Measurements from ENCODE around the gene RAB44.
"Not testable (repeated sequence)": the region's sequence is repeated elsewhere in the genome, so short reads cannot be mapped to it uniquely, and the experiment has no call there.

RAB44 gene

DNA sequence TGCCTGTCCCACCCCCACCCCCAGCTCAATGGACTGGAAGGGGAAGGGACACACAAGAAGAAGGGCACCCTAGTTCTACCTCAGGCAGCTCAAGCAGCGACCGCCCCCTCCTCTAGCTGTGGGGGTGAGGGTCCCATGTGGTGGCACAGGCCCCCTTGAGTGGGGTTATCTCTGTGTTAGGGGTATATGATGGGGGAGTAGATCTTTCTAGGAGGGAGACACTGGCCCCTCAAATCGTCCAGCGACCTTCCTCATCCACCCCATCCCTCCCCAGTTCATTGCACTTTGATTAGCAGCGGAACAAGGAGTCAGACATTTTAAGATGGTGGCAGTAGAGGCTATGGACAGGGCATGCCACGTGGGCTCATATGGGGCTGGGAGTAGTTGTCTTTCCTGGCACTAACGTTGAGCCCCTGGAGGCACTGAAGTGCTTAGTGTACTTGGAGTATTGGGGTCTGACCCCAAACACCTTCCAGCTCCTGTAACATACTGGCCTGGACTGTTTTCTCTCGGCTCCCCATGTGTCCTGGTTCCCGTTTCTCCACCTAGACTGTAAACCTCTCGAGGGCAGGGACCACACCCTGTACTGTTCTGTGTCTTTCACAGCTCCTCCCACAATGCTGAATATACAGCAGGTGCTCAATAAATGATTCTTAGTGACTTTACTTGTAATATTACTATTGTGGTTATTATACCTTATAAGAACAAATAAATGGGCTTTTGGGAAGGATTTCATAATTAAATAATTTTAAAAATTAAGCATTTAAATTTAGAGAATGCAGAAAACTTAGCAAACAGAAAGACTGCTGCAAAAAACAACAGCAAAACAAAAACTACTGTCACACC is 10.7 kb upstream of the RAB44 start:
- DNase-seq (ENCODE audit: low read depth in 2 of 2): no peak

DNA sequence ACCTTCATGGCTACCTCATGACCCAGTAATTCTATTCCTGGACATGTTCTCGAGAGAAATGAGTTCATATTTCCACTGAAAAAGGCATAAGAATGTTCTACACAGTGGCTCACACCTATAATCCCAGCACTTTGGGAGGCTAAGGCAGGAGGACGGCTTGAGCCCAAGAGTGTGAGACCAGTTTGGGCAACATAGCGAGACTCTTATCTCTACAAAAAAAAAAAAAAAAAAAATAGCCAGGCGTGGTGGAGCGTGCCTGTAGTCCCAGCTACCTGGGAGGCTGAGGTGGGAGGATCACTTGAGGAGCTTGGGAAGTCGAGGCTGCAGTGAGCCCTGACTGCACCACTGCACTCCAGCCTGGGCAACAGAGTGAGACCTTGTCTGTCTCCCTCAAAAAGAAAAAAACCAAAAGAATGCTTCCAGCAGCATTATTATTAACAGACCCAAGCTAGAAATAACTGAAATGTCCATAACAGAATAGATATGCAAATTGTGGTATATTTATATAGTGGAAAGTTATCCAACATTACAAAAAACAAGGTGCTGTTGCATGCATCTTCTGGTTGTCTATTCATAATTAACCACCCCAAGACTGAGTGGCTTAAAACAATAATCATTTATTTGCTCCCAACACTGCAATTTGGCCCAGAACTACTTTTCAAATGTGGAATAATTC is 9.4 kb upstream of the RAB44 start:
- DNase-seq (ENCODE audit: low read depth in 2 of 2): no peak

DNA sequence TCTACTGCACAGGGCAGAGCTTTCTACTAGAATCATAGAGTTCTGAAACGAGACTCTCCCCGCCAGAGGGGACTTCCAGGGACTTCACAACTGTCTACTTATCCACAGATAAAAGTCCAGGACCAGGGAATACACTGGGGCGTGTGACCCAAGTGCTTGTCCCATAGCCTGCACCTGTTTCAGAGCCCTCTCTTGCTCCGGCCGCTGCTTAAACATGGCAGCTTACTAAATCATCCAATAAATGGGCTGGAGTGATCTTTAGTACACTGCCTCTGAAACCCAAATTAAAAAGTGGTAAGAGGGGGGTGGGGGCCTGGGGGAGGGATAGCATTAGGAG is 8.9 kb upstream of the RAB44 start:
- no peak for DNase-seq (ENCODE audit: low read depth in 2 of 2)

DNA sequence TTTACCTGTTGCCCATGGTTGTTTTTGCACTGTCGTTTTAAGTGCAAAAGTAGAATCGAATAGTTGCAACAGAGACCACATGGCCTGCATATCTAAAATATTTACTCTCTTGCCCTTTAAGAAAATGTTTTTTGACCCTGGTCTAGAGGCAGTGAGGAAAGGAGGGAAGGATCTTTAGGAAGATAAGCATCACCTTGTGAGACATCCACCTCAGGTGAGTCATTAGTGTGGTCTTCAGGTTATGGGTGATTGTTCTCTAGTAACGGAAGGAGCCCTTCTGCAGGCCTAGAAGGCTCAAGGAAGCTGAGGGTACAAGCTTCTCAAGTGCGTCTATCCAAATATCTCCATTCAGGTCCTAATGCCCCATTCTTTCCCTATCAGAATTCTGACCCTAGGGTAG is 6.6 kb upstream of the RAB44 start:
- DNase-seq (ENCODE audit: low read depth in 2 of 2): no peak

DNA sequence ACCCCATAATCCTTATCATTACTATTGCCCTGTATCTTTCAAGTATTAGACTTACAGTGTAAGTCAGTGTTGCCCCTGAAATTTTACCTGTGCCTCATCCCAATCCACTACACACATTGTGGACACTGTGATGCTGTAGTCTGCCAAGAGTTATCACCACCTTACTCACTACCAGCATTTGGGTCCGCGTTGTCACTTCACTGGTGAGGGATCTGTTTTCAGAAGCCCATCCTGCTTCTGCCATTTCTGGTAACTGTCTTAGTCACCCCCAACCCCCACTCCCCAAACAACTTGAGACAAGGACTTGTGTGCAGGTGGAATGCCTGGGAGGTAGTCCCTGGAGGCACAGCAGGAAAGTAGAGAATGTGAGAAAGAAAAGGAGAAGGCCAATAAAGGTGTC is 6.0 kb upstream of the RAB44 start:
- no peak for DNase-seq (ENCODE audit: low read depth in 2 of 2)

DNA sequence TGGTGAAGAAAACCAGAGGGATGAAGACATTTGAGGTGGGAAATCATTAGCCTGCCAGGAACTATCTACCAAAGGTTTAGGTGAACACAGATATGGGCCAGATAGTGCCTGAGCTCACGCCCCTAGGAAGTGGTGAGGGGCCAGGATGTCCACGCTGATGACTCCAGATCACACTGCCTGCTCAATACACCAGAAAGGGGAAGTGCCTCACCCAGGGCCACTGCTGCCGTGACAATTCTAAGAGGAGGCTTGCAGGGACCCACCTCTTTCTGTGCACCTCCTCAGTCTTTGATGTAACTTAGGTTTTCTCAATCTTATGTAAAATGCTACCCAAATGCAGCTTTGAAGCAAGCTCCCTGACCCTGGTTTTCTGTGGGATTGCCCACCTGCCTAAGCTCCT is 5.4 kb upstream of the RAB44 start:
- DNase-seq (ENCODE audit: low read depth in 2 of 2): no peak

DNA sequence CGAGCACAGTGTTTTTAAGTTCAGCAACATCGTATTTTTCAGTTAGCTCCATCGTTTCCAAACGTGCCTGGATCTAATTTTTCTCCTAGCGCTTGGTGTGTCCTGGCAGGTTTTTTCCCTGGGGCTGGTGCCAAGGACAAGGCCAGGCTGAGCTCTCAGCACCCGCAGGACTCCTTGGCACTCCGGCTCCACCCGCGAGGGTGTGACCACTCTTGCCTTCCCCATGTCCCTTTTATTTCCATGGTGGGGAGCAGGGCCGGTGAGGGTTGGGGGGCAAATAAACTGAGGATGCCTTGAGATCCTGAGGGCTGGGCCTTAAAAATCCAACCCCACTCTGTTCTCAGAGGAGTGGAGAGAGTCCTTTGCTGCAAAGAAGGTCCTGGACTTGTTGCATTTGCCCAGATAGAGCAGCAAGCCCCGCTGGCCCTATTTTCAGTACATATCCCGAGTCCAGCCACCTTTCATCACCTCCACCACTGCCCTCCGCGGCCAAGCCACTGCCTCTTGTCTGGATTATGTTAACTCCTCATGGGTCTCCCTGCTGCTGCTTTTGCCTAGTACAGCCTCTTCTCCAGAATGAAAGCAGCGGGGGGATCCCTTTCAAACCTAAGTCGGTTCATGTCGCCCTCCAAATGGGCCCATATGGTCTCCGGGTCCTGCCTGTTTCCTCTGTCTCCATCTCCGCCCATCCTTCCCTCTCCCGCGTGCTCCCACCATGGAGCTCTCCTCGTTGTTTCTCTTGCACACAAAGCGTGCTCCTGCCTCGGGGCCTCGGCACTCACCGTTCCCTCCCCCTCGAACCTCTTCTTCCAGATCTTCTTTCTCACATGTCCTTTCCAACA is 4.5 kb upstream of the RAB44 start:
- no peak for DNase-seq (ENCODE audit: low read depth in 2 of 2)

DNA sequence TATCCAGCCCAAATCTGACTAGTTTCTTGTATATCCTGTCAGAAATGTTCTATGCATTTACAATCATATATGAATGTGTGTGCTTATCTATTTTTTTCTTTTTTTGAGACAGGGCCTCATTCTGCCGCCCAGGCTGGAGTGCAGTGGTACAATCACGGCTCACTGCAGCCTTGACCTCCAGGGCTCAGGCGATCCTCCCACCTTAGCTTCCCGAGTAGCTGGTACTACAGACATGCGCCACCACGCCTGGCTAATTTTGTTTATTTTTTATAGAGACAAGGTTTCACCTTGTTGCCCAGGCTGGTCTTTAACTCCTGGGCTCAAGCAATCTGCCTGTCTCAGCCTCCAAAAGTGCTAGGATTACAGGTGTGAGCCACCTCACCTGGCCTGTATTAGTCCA is 3.0 kb upstream of the RAB44 start:
- no peak for DNase-seq (ENCODE audit: low read depth in 2 of 2)

DNA sequence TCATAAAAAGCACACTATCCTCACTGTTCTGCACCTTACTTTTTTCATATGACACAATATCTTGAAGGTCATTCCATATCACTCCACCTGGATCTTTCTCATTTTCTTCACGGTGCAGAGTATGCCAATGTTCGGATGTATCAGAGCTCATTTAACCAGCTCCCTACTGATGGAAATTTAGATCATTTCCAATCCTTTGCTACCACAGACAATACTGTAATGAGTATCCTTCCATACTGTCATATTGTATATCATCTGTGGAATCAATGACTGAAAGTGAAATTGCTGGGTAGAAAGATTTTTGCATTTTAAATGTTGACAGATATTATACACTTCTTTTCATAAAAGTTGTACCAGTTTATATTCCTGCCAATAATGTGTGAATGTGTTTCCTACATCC is 2.2 kb upstream of the RAB44 start:
- no peak for DNase-seq (ENCODE audit: low read depth in 2 of 2)

DNA sequence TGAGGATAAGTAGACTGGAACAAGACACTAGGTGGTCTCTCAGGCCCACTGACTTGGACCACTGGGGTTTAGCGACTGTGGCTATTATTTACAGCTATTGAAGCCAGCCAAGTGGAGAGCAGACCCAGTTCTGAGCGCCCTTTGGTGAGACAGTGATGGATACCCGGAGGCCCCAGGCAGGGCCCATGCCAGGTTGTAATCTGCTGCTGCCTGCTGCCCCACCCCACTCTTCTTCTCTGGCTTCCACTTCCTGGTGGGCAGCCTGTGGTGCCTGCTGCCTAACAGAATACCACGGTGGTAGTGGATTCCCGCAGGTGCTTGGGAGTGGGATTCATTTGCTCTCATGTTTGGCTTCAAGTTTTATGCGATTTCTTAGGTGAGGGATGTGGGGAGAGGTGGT is 570 bp downstream of the RAB44 start:
- DNase-seq (ENCODE audit: low read depth in 2 of 2): no peak

DNA sequence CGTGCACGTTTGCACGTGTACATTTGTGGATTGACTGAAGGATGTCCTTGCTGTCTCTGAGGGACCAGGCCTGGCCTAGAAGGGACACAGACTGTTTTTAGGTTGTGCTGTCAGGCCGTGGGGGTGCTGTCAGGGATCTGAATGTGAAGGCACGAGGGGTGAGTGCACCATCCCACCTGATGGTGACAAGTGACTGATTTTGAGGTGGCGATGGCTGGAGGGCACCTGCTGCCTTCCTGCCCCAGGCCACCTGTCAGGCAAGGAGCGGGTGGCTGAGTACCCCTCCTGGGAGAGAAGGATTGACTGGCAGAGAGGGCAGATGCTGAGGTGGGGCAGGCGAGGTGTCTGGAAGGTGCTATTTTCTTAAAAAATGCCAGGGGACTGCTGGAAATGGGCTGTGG is 1.2 kb downstream of the RAB44 start:
- DNase-seq (ENCODE audit: low read depth in 2 of 2): no peak

DNA sequence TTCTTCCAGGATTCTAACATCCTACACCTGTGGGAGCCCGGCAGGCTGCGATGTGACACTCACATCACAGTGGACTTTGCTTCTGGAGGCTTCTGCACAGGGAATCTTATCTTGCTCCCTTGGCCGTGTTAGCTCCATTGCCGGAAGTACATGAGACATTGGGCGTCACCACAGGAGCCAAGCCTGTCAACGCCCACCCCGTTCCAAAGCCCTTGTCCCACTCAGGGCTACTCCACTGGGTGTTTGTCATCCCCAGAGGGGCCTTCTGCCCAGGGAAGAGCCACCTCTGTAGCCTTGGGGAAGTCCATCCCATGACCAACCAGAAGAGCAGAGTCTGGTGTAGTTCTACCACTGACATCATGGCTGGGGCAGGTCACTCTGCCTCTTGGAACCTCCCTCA is 1.7 kb downstream of the RAB44 start:
- DNase-seq (ENCODE audit: low read depth in 2 of 2): no peak

DNA sequence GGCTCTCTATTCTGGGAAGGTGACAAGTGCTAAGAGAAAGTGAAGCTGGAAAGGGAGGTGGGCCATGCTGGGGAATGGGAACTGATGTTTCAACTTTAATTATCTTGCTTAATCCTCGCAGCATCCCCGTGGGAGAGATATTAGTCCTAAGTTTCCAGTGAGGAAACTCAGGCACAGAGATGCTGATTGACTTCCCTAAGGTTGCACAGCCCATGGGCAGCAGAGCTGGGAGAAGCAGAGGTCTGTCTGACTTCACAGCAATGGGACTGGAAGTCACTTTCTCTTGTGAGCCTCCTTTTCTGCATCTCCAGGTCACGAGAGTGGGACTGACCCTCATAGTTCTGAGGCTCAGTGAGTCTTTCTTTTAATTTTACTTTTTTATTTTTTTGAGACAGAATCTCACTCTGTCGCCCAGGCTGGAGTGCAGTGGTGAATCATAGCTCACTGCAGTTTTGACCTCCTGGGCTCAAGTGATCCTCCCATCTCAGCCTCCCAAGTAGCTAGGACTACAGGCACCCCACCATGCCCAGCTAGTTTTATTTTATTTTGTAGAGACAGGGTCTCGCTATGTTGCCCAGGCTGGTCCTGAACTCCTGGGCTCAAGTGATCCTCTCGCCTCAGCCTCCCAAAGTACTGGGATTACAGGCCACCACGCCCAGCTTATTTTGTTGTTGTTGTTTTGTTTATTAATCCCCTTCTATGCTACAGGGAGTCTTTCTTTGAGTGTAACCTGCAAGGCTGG is 2.6 kb downstream of the RAB44 start:
- no peak for DNase-seq (ENCODE audit: low read depth in 2 of 2)

DNA sequence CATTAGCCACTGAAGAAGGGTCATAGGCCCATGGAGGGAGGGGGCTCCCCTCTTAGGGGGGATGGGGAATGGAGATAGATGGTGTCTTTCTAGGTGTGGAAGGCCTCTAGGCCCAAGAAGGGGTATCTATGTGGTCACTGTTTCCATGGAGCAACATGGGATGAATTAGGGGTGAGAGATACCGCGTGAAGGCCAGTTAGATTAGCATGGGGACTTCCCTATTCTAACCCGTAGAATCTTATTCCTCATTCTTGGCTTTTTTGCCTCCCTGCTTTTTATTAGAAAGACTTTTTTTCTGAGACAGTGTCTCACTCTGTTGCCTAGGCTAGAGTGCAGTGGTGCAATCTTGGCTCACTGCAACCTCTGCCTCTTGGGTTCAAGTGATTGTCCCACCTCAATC is 3.2 kb downstream of the RAB44 start:
- DNase-seq (ENCODE audit: low read depth in 2 of 2): no peak

DNA sequence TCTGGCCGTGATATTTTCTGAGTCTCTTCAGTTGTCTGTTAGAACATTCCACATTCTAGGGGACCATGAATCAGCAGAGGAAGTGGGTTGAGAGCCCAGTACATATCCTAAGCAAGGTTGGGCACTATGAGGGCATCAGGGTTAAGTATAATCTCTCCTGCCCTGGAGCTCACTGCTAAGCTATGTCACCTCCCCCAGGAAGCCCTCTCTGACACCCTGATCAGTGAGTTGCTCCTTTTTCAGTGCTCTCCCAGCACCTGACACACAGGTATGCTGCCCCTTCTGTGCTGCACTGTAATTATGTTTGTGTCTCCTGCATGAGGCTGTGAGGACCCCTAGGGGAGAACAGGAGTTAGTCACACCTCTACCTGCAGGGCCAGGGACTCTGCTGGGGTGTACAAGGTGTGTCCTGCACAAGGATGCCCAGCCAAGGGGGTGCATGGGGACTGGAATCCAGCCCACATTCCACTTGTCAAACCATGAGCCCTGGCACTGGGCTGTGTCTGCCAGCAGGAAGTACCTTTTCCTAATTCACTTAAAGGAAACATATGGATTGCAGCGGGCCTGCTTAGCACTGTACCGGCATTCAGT is 3.9 kb downstream of the RAB44 start:
- no peak for DNase-seq (ENCODE audit: low read depth in 2 of 2)

DNA sequence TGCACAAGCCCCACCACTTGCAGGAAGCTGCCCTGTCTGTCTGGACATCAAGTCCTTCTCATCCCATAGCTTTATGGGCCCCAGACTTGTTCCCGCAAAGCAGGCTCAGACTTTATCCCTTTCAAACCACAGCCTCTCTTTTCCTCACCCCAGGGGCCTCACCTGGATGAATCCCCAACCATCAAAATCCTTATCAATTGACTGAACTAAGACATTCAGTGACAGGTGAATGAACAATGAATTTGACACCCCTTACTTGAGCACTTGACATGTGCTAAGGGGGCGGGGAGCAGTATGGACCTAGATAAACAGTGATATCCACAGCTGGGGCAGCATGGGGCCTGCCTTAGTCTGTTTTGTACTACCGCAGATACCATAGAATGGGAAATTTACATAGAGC is 5.0 kb downstream of the RAB44 start:
- DNase-seq (ENCODE audit: low read depth in 2 of 2): no peak

DNA sequence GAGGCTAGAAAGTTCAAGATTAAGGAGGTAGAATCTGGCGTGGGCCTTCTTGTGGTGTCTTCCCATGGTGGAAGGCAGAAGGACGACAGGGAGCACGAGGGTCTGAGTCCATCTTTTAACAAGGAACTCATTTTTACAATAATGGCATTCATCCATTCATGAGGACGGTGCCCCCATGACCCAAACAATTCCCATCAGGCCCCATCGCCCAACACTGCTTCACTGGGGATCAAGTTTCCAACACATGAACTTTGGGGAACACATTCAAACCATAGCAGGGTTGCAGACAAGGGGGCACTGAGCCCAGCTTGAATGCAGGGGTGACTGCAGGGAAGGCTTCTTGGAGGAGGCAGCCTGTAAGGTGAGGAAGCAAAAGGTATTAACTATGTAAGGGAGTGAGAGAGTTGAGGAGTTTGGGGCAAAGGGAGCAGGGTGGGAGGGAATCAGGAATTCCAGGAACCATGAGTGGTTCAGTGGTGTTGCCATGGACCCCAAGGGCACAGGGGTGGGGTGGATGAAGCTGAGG is 5.5 kb downstream of the RAB44 start:
- DNase-seq (ENCODE audit: low read depth in 2 of 2): no peak

DNA sequence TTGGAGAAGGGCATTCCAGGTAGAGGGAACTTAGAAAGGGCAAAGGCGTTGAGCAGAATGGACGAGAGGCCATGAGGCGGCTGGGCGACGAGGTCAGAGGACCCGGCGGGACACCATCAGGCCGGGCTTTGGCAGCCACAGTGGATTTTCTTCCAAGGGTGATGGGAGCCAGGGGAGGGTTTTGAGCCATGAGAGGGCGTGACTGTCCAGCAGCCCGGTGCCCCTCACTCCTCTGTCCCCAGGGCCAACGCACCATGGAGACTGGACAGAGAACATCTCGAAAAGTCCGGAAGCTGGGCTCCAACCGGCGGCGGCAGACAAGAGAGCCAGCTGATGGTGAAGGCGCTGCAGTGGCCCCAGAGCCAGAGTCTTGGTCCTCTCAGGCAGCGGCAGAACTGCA is 6.4 kb downstream of the RAB44 start:
- no peak for DNase-seq (ENCODE audit: low read depth in 2 of 2)

DNA sequence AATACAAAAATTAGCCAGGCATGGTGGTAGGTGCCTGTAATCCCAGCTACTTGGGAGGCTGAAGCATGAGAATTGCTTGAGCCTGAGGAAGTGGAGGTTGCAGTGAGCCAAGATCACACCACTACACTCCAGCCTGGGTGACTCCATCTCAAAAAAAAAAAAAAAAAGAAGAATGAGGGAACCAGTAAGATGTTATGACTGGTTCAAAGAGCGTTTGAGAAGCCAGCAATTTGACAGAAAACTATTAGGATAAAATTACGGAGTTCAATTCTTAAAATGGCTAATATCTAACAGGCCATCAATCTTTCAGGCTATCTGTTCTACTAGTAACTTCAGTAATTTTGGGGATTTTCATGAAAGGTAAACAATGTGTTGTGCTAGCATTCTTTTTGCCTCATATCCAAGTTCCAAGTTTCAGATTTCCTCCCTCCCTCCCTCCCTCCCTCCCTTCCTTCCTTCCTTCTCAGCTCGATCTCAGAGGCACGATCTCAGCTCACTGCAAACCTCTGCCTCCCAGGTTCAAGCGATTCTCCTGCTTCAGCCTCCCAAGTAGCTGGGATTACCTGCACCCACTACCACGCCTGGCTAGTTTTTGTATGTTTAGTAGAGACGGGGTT is 7.4 kb downstream of the RAB44 start:
- DNase-seq (ENCODE audit: low read depth in 2 of 2): not testable (repeated sequence)

DNA sequence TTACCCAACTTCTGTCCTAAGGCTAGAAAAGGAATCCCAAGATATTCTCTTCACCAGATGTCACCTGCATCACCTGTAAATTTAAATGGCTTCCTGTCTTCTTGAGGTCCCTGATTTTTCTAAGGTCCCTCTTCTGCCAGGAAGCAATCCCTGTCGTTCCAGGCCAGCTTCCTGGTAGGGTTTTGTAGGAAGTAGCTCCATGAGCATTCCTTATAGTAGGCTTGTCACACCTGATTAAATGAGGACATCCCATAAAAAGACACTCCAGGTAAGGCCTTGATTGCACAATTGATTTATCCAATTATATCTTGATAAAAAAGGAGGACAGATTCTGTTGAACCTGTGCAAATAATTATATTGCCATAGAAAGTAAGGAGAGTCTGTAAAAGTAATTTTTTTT is 8.7 kb downstream of the RAB44 start:
- DNase-seq (ENCODE audit: low read depth in 2 of 2): no peak

DNA sequence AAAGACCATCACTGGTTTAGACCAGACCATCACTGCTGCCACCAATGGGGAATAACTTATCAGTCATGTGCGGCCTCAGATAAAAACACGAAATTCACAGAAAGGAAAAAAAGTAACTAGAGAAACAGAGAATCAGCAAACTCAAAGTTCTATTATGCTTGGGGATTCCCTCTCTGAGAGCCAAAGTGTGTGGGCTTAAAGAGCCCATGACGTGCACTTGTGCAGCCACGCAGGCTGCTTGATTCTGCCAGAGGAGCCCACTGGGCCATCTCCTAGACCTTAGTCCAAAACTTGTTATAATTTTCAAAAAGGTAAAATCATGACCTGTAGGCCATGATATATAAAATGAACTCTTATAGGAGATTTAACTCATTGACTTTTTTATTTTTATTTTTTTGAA is 15.2 kb downstream of the RAB44 start:
- no peak for DNase-seq (ENCODE audit: low read depth in 2 of 2)

Data from stimulated activated CD8-positive, alpha-beta memory T cell treated with anti-CD3 and anti-CD28 coated beads, Interleukin-7, amount 100 ng/mL, for 4 hours (primary cell).